HCT116 (cell line): ENCODE data around the gene HAUS1. TPM values are rescaled to one million over a fixed set of nuclear protein-coding genes. Genes with fewer than 3 reads are reported as not detected.

ENCODE experiments used
- ATAC-seq: fragments of 200-7000 bp; cut with Tn5 transposase; 2 replicates; pipeline ENCODE4 v1.9.1; 2020; ENCODE audit warnings: mild to moderate bottlenecking, moderate library complexity
- BruUV-seq: library from RNA; stranded (reverse); fragments of 400-500 nt; replicated peaks from 2 replicates; lab custom pipeline; 2021; lab: Mats Ljungman, UMichigan
- CTCF ChIA-PET: fragments of 300-600 bp; sonication (Branson Sonifier 250); formaldehyde crosslinking; loops from one replicate; lab custom pipeline; 2021; ENCODE audit warnings: antibody characterized with exemption; lab: Charles Lee
- POLR2A ChIA-PET: fragments of 300-600, 350-600 bp; sonication (Branson Sonifier 250); formaldehyde crosslinking; loops from one replicate; lab custom pipeline; 2021; ENCODE audit warnings: antibody characterized with exemption; lab: Charles Lee
- RAD21 ChIA-PET, 2 experiments: fragments of 300-600 bp; sonication (Branson Sonifier 250); formaldehyde crosslinking; loops; one replicate each; lab custom pipeline; 2023; ENCODE audit warnings: low total read pairs in 2 of 2; ENCODE audit not compliant: uncharacterized antibody in 2 of 2, unreplicated experiment in 2 of 2, low non-redundant PET in 1 of 2; lab: Charles Lee
- DNase-seq: peaks from one replicate; pipeline ENCODE4 v3.0.0-alpha.2; 2010; ENCODE audit warnings: low read depth, low spot score
- H2AFZ ChIP-seq: fragments of 200-600 bp; shearing (Covaris generic), sonication (generic); 2 replicates; pipeline ENCODE4 v1.6.1; 2017; ENCODE audit warnings: low read depth, mixed run types, mixed read lengths, antibody characterized with exemption, low read length; ENCODE audit not compliant: poor library complexity, severe bottlenecking
- H3K27ac ChIP-seq: 2 replicates; pipeline ENCODE4 v1.5.1; 2012; ENCODE audit warnings: low read depth, low read length
- H3K27me3 ChIP-seq: fragments of 200-600 bp; sonication (generic); 2 replicates; pipeline ENCODE4 v1.6.1; 2016; ENCODE audit warnings: mixed run types, low read length, mixed read lengths; ENCODE audit not compliant: insufficient read depth
- H3K36me3 ChIP-seq, 2 experiments: fragments of 200-500 bp in 1 of 2; fragments of 200-600 bp in 1 of 2; sonication (Bioruptor generic) in 1 of 2; sonication (generic) in 1 of 2; 2 replicates each; pipeline versions ENCODE4 v1.5.1 to v1.6.1; 2014 to 2016; ENCODE audit warnings: low read length in 2 of 2, inconsistent platforms in 1 of 2, mixed read lengths in 1 of 2, mixed run types in 1 of 2; ENCODE audit not compliant: insufficient read depth in 2 of 2, control insufficient read depth in 1 of 2
- H3K4me1 ChIP-seq, 2 experiments: fragments of 200-600 bp in 1 of 2; sonication (generic) in 1 of 2; 2 replicates each; pipeline versions ENCODE4 v1.5.1 to v1.6.1; 2012 to 2017; ENCODE audit warnings: low read length in 2 of 2, inconsistent platforms in 1 of 2, mild to moderate bottlenecking in 1 of 2, mixed read lengths in 1 of 2, mixed run types in 1 of 2, moderate library complexity in 1 of 2; ENCODE audit not compliant: insufficient read depth in 2 of 2, control insufficient read depth in 1 of 2
- H3K4me2 ChIP-seq: fragments of 200-600 bp; sonication (generic); 2 replicates; pipeline ENCODE4 v1.6.1; 2017; ENCODE audit warnings: mixed run types, low read length, mixed read lengths
- H3K4me3 ChIP-seq, 2 experiments: fragments of 200-600 bp in 1 of 2; sonication (generic) in 1 of 2; replicated peaks in 1 of 2; 2 replicates each; pipeline ENCODE4 v1.5.1; 2011 to 2016; ENCODE audit warnings: low read length in 2 of 2, control low read depth in 1 of 2, low read depth in 1 of 2, mild to moderate bottlenecking in 1 of 2, mixed read lengths in 1 of 2, mixed run types in 1 of 2
- H3K79me2 ChIP-seq: fragments of 200-600 bp; sonication (generic); 2 replicates; pipeline ENCODE4 v1.6.1; 2017; ENCODE audit warnings: mild to moderate bottlenecking, mixed run types, low read length, moderate library complexity, mixed read lengths; ENCODE audit not compliant: insufficient read depth
- H3K9ac ChIP-seq: fragments of 200-600 bp; sonication (generic); 2 replicates; pipeline ENCODE4 v1.6.1; 2016; ENCODE audit warnings: low read length, mixed read lengths
- H3K9me2 ChIP-seq: fragments of 200-600 bp; sonication (generic), shearing (Covaris generic); 2 replicates; pipeline ENCODE4 v1.6.1; 2017; ENCODE audit warnings: mixed run types, mild to moderate bottlenecking, moderate library complexity; ENCODE audit not compliant: insufficient read depth
- H3K9me3 ChIP-seq, 2 experiments: fragments of 200-500 bp in 1 of 2; fragments of 200-600 bp in 1 of 2; sonication (Bioruptor generic) in 1 of 2; sonication (generic) in 1 of 2; 2 replicates each; pipeline ENCODE4 v1.6.1; 2014 to 2017; ENCODE audit warnings: low read length in 2 of 2, mixed read lengths in 2 of 2, inconsistent platforms in 1 of 2, low read depth in 1 of 2, mild to moderate bottlenecking in 1 of 2, mixed run types in 1 of 2, moderate library complexity in 1 of 2; ENCODE audit not compliant: control insufficient read depth in 1 of 2, insufficient read depth in 1 of 2
- H4K20me1 ChIP-seq: fragments of 200-600 bp; sonication (generic), shearing (Covaris generic); 2 replicates; pipeline ENCODE4 v1.6.1; 2017; ENCODE audit warnings: mixed run types, mild to moderate bottlenecking, moderate library complexity; ENCODE audit not compliant: insufficient read depth
- CBX3 ChIP-seq: IDR thresholded peaks from 2 replicates; pipeline ENCODE4 v1.6.1; 2012; ENCODE audit warnings: low read depth
- EGR1 ChIP-seq: IDR thresholded peaks from 2 replicates; pipeline ENCODE4 v1.6.1; 2012; ENCODE audit warnings: low read depth
- ELF1 ChIP-seq: IDR thresholded peaks from 2 replicates; pipeline ENCODE4 v1.6.1; 2012; ENCODE audit warnings: low read depth, borderline replicate concordance
- EZH2 ChIP-seq: fragments of 200-600 bp; sonication (generic); IDR thresholded peaks from 2 replicates; pipeline ENCODE4 v1.6.1; 2017; ENCODE audit warnings: antibody characterized with exemption, mixed run types
- EZH2phosphoT487 ChIP-seq: fragments of 200-600 bp; IDR thresholded peaks from 2 replicates; pipeline ENCODE4 v1.6.1; 2018; ENCODE audit warnings: antibody characterized with exemption, borderline replicate concordance
- FOSL1 ChIP-seq: IDR thresholded peaks from 2 replicates; pipeline ENCODE4 v1.6.1; 2012; ENCODE audit warnings: low read depth
- POLR2A ChIP-seq: IDR thresholded peaks from 2 replicates; pipeline ENCODE4 v1.7.0; 2011; ENCODE audit warnings: borderline replicate concordance; ENCODE audit not compliant: insufficient read depth, insufficient read length; ENCODE audit errors: extremely low read depth
- POLR2AphosphoS5 ChIP-seq: IDR thresholded peaks from 2 replicates; pipeline ENCODE4 v1.6.1; 2011; ENCODE audit warnings: mild to moderate bottlenecking, low read depth, low read length, moderate library complexity
- RAD21 ChIP-seq: IDR thresholded peaks from 2 replicates; pipeline ENCODE4 v1.6.1; 2012; ENCODE audit warnings: low read depth, mild to moderate bottlenecking
- SP1 ChIP-seq: IDR thresholded peaks from 2 replicates; pipeline ENCODE4 v1.6.1; 2012; ENCODE audit warnings: low read depth
- SRF ChIP-seq: IDR thresholded peaks from 2 replicates; pipeline ENCODE4 v1.6.1; 2012; ENCODE audit warnings: low read depth
- YY1 ChIP-seq: IDR thresholded peaks from 2 replicates; pipeline ENCODE4 v1.6.1; 2011; ENCODE audit warnings: low read length, low read depth, moderate library complexity, mild to moderate bottlenecking; ENCODE audit not compliant: insufficient replicate concordance; ENCODE audit errors: extremely low read depth
- ZBTB33 ChIP-seq: IDR thresholded peaks from 2 replicates; pipeline ENCODE4 v1.6.1; 2011; ENCODE audit warnings: mild to moderate bottlenecking, low read length, moderate library complexity; ENCODE audit not compliant: insufficient replicate concordance; ENCODE audit errors: extremely low read depth
- ZFX ChIP-seq: fragments of 450-650 bp; IDR thresholded peaks from 2 replicates; pipeline ENCODE4 v1.6.1; 2017
- intact Hi-C: fragments of 100-400 bp; cut with micrococcal nuclease; formaldehyde crosslinking; loops from 2 replicates; pipeline ENCODE4 v1.10.0; 2022
- total RNA-seq: library from RNA; stranded (reverse); gene quantifications from one replicate; pipeline ENCODE4 v1.2.1, GENCODE V29; 2021; ENCODE audit not compliant: unreplicated experiment
- TF ChIP-seq, protein P1 (sequence below): IDR thresholded peaks from 2 replicates; pipeline ENCODE4 v1.6.1; 2012
- TF ChIP-seq, protein P2 (sequence below), 3 experiments: fragments of 200-600 bp in 1 of 3; sonication (generic) in 1 of 3; IDR thresholded peaks in 2 of 3; conservative IDR thresholded peaks in 1 of 3; 2 replicates each; pipeline ENCODE4 v1.5.1; 2012 to 2017; ENCODE audit warnings: low read depth in 2 of 3, low read length in 2 of 3, antibody characterized with exemption in 1 of 3, borderline replicate concordance in 1 of 3, control low read depth in 1 of 3, mild to moderate bottlenecking in 1 of 3, mixed read lengths in 1 of 3, mixed run types in 1 of 3, moderate library complexity in 1 of 3; ENCODE audit not compliant: insufficient read depth in 1 of 3

HAUS1 gene
- total RNA-seq, 1 experiment from 2014 or later: 46.2 TPM

- POLR2A ChIA-PET: no interaction called here
- RAD21 ChIA-PET: no interaction called here
Observed at GRCh38 chr18:46161703-46162396, 57.7 kb downstream of the HAUS1 start.

More at GRCh38 chr18:46161703-46162396, 57.7 kb downstream of the HAUS1 start:
- Histone ChIP-seq H3K27ac (no peak overlapping the region), H3K27me3 (no peaks in the 10 kb centered on the region), H3K9me3 (no peaks in the 10 kb centered on the region), H3K4me3 (no peak overlapping the region), H2AFZ (no peak overlapping the region), H3K9ac (no peak overlapping the region), H4K20me1 (no peaks in the 10 kb centered on the region), H3K4me2 (no peak overlapping the region), H3K36me3 (no peaks in the 10 kb centered on the region), H3K79me2 (no peaks in the 10 kb centered on the region), H3K9me2 (no peaks in the 10 kb centered on the region), H3K4me1 (peaks cover 0 to 6% of the 10 kb centered on the region in 2 experiments; a peak in 1 of 4 replicates)
- BruUV-seq: no TSS peak
- DNase-seq (no peak), ATAC-seq (no peak)
- CTCF ChIA-PET: interaction anchor here (1.6 kb wide), 1 partner anchor 11 kb away, joined by 8 read pairs; a partner anchor contains a TSS
- no peak for TF ChIP-seq CBX3
- TF ChIP-seq EGR1: no peak
- no peak for TF ChIP-seq FOSL1
- TF ChIP-seq EZH2: no peak
- no peak for TF ChIP-seq EZH2phosphoT487
- no peak for TF ChIP-seq POLR2AphosphoS5
- no peak for TF ChIP-seq ZFX
- no peak for TF ChIP-seq YY1
- no peak for TF ChIP-seq POLR2A
- TF ChIP-seq ELF1: no peak
- TF ChIP-seq, protein P1, sequence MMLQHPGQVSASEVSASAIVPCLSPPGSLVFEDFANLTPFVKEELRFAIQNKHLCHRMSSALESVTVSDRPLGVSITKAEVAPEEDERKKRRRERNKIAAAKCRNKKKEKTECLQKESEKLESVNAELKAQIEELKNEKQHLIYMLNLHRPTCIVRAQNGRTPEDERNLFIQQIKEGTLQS: no peak
- TF ChIP-seq SP1: no peak
- no peak for TF ChIP-seq RAD21
- no peak for TF ChIP-seq SRF
- TF ChIP-seq ZBTB33: no peak
- TF ChIP-seq, protein P2, sequence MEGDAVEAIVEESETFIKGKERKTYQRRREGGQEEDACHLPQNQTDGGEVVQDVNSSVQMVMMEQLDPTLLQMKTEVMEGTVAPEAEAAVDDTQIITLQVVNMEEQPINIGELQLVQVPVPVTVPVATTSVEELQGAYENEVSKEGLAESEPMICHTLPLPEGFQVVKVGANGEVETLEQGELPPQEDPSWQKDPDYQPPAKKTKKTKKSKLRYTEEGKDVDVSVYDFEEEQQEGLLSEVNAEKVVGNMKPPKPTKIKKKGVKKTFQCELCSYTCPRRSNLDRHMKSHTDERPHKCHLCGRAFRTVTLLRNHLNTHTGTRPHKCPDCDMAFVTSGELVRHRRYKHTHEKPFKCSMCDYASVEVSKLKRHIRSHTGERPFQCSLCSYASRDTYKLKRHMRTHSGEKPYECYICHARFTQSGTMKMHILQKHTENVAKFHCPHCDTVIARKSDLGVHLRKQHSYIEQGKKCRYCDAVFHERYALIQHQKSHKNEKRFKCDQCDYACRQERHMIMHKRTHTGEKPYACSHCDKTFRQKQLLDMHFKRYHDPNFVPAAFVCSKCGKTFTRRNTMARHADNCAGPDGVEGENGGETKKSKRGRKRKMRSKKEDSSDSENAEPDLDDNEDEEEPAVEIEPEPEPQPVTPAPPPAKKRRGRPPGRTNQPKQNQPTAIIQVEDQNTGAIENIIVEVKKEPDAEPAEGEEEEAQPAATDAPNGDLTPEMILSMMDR (IDR thresholded peaks at IDR 0.05 in 2 of 3, conservative IDR thresholded peaks at IDR 0.05 in 1 of 3; ENCODE audit: borderline replicate concordance in 1 of 3, insufficient read depth in 1 of 3, low read depth in 2 of 3, low read length in 2 of 3): no peak
- intact Hi-C loops: no loop called here
